ENCODE results near the gene PORCN. TPM values are rescaled to one million over a fixed set of nuclear protein-coding genes. Genes with fewer than 3 reads are reported as not detected.
A peak's percentile ranks its signal among the peaks of the same experiment; 100 is the strongest.

Gene PORCN
- total RNA-seq: 1 to 10 TPM; 3.6 to 5.3 TPM

GRCh38 chrX:48508400-48509244 lies at the start of gene PORCN:
TSS of gene PORCN (plus strand) at chrX:48508992. CDS start at chrX:48509821, 829 bp downstream.
- peak; percentile 84 for DNase-seq
- no peak for TF ChIP-seq CTCF (IDR thresholded peaks at IDR 0.05)
- Histone ChIP-seq H3K27me3 (no peaks in the 10 kb centered on the region), H3K9ac (ENCODE audit: low read depth in 2 of 2, low read length in 2 of 2) (peak within 1 kb of the TSS; percentile 65 to 77), H3K4me3 (peak within 1 kb of the TSS; percentile 51), H3K27ac (peak within 1 kb of the TSS; percentile 36), H3K9me3 (no peaks in the 10 kb centered on the region), H3K4me1 (no peaks in the 10 kb centered on the region), H3K36me3 (no peaks in the 10 kb centered on the region)
- intact Hi-C loops (cut with DNase I): no loop called here

GRCh38 chrX:48459483-48459882 lies 49.3 kb upstream of the PORCN start:
- TF ChIP-seq CTCF (IDR thresholded peaks at IDR 0.05): no peak
- Histone ChIP-seq H3K27ac (no peak overlapping the region), H3K27me3 (no peaks in the 10 kb centered on the region), H3K4me1 (no peaks in the 10 kb centered on the region), H3K4me3 (no peak overlapping the region), H3K9ac (ENCODE audit: low read depth in 2 of 2, low read length in 2 of 2) (no peak overlapping the region), H3K36me3 (no peaks in the 10 kb centered on the region), H3K9me3 (no peaks in the 10 kb centered on the region)
- no peak for DNase-seq
- intact Hi-C loops (cut with DNase I): no loop called here

GRCh38 chrX:48460031-48460430 lies 48.8 kb upstream of the PORCN start:
- H3K4me1 ChIP-seq: no peaks in the 10 kb centered on the region
- no peaks in the 10 kb centered on the region for H3K27me3 ChIP-seq
- no peak overlapping the region for H3K27ac ChIP-seq
- intact Hi-C loops (cut with DNase I): no loop called here
- H3K9me3 ChIP-seq: no peaks in the 10 kb centered on the region
- no peak for TF ChIP-seq CTCF (IDR thresholded peaks at IDR 0.05)
- no peak for DNase-seq
- no peaks in the 10 kb centered on the region for H3K36me3 ChIP-seq
- no peak overlapping the region for H3K4me3 ChIP-seq
- H3K9ac ChIP-seq (ENCODE audit: low read depth in 2 of 2, low read length in 2 of 2): no peak overlapping the region

- Histone ChIP-seq H3K27ac (no peak overlapping the region), H3K4me1 (no peaks in the 10 kb centered on the region), H3K9me3 (no peaks in the 10 kb centered on the region), H3K27me3 (no peaks in the 10 kb centered on the region), H3K9ac (ENCODE audit: low read depth in 2 of 2, low read length in 2 of 2) (no peak overlapping the region), H3K36me3 (no peaks in the 10 kb centered on the region), H3K4me3 (no peak overlapping the region)
- DNase-seq: no peak
- intact Hi-C loops (cut with DNase I): no loop called here
- TF ChIP-seq CTCF (IDR thresholded peaks at IDR 0.05): no peak
These were observed 48.2 kb upstream of the PORCN start for GRCh38 chrX:48460606-48461005.

- no peaks in the 10 kb centered on the region for H3K27me3 ChIP-seq
- no peaks in the 10 kb centered on the region for H3K9me3 ChIP-seq
- DNase-seq: no peak
- TF ChIP-seq CTCF (IDR thresholded peaks at IDR 0.05): no peak
- no peaks in the 10 kb centered on the region for H3K4me1 ChIP-seq
- H3K9ac ChIP-seq (ENCODE audit: low read depth in 2 of 2, low read length in 2 of 2): no peak overlapping the region
- H3K27ac ChIP-seq: no peak overlapping the region
- no peaks in the 10 kb centered on the region for H3K36me3 ChIP-seq
- H3K4me3 ChIP-seq: no peak overlapping the region
- intact Hi-C loops (cut with DNase I): no loop called here
These were observed 47.0 kb upstream of the PORCN start for GRCh38 chrX:48461830-48462229.
